Omental fat pad (tissue), 4 donors: ENCODE measurements around the gene DOCK3. TPM values are rescaled to one million over a fixed set of nuclear protein-coding genes. Genes with fewer than 3 reads are reported as not detected.

Experiments
- ATAC-seq: fragments of 150-250 bp; one replicate; pipeline ENCODE4 v1.9.1; 2016; ENCODE audit warnings: mild to moderate bottlenecking, moderate library complexity; ENCODE audit not compliant: low FRiP score
- DNase-seq: peaks from one replicate; pipeline ENCODE4 v3.0.0-alpha.2; 2019; ENCODE audit warnings: low spot score
- total RNA-seq, 4 donors: library from RNA; depleted of rRNA; stranded (reverse); fragments of >200 nt; gene quantifications; one replicate each; pipeline ENCODE4 v1.1.0, GENCODE V29; 2016
- TF ChIP-seq, protein P1 (sequence below), 3 donors: fragments of 450-650 bp; IDR thresholded peaks; one replicate each; pipeline ENCODE4 v1.5.1; 2016 to 2017; ENCODE audit warnings: antibody characterized with exemption in 3 of 3, mild to moderate bottlenecking in 3 of 3, moderate library complexity in 2 of 3

The DOCK3 gene
- total RNA-seq, 4 donors from 2014 or later = 0.16 to 2.5 (median 1.4) TPM

DNA sequence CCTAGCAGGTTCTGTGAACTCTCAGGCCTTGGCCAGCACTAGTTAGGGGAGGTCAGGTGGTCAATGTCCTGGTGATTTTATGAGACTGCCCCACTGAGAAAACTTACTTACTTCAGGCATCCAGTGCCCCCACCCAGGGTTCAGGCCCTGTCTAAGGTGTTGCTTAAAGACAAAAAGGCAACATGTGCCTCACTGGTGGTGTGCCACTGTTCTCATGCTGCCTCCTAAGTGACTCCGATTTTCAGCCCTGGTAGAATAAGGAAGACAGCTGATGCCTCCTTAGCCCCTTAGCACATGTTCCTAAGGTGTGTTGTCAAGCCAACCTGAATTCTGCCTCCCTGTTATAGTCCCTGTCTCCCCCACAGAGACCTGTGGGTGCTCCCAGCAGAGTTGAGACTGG lies 721.7 kb downstream of the DOCK3 start:
- DNase-seq (no peak), ATAC-seq (no peak)
- TF ChIP-seq, protein P1, sequence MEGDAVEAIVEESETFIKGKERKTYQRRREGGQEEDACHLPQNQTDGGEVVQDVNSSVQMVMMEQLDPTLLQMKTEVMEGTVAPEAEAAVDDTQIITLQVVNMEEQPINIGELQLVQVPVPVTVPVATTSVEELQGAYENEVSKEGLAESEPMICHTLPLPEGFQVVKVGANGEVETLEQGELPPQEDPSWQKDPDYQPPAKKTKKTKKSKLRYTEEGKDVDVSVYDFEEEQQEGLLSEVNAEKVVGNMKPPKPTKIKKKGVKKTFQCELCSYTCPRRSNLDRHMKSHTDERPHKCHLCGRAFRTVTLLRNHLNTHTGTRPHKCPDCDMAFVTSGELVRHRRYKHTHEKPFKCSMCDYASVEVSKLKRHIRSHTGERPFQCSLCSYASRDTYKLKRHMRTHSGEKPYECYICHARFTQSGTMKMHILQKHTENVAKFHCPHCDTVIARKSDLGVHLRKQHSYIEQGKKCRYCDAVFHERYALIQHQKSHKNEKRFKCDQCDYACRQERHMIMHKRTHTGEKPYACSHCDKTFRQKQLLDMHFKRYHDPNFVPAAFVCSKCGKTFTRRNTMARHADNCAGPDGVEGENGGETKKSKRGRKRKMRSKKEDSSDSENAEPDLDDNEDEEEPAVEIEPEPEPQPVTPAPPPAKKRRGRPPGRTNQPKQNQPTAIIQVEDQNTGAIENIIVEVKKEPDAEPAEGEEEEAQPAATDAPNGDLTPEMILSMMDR (IDR thresholded peaks at IDR 0.05) = no peak

DNA sequence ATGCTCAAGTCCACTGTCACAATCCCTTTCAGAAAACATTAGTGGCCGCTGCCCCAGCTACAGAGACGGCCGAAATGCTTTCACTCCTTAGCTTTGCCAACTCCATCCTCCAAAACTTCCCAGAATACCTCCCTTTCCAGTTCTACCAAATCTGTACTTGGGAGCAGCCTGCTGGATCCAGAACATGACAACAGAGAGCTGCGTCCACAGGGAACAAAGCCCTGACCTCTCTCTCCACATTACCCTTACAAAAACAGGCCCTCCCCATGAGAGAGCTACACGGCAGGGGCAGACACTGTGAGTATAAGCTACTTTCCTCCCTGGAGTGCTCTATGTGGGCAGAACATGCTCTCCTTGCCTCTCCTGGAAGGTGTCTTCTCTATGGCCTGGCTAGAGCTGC lies 722.7 kb downstream of the DOCK3 start:
- TF ChIP-seq, protein P1 (IDR thresholded peaks at IDR 0.05) = no peak
- ATAC-seq (no peak), DNase-seq (no peak)

DNA sequence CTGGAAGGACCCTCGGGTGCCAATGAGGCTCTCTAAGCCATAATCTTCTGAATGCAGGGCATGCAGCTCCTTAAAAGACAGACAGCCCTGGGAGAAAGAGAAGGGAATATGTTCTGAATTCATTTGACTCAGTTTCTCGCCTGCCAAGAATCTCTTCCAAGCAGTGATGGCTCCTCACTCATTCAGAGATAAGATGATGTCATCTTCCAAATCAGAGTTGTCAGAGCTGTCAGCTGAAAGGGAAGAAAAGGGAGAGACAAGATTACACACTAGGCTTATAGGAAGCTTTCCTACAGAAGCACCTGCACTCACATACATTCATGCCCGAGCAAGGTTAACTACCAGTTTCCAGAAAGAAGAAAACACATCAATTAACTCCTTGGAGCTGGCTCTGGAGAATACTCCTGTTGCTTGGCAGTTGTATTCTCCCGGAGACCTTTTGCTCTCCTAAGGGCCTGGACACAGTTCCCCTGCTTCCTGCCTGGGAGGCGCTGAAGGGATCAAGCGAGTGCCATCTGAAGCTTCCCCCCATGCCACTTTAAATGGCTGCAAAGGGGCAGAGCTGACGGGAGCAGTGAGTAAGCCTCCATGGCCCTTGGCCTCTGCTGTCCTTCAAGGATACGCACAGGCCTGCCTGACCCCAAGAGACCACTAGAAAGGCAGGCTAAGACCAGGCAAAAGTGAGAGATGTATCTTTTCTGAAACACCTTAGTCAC lies 724.0 kb downstream of the DOCK3 start:
- DNase-seq (no peak), ATAC-seq (no peak)
- TF ChIP-seq, protein P1 (IDR thresholded peaks at IDR 0.05) = no peak

DNA sequence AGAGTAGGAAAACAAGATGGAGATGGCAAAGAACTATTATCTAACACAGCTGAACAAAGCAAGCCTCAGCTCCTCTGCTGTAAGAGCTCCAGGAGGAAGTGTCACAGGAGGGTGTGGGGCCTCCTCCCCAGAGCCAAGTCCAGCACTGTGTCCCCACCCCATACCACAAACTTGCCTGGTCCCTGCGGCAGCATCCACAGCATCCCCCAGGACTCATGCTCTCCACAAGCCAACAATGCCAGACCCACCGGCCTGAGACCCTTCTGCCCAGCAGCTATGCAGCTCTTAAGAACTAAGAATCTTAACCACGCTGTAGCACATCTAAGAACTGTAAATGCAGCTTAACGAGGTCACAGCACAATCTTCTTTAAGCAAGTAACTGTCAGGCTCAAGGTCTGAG lies 725.4 kb downstream of the DOCK3 start:
- DNase-seq = no peak
- ATAC-seq = no peak
- TF ChIP-seq, protein P1 (IDR thresholded peaks at IDR 0.05) = no peak

DNA sequence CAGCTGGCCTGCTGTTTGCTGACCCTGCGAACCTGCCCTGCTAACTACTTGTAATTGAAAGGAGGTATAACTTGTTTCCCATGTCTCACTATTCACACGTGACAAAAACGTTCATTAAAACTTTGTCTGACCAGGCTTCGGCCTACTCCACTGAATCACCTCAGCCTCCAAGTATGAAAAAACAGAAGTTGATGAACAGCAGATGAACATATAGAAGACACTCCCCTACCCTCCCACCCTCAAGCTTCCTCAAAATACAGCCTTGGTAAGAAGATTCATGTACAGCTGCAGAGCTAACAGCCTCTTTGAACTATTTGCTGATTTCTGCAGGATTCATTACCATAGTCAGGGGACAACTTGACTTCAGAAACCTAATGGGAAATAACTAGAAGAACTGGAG lies 727.0 kb downstream of the DOCK3 start:
- no peak for ATAC-seq
- TF ChIP-seq, protein P1 (IDR thresholded peaks at IDR 0.05) = no peak
- no peak for DNase-seq

DNA sequence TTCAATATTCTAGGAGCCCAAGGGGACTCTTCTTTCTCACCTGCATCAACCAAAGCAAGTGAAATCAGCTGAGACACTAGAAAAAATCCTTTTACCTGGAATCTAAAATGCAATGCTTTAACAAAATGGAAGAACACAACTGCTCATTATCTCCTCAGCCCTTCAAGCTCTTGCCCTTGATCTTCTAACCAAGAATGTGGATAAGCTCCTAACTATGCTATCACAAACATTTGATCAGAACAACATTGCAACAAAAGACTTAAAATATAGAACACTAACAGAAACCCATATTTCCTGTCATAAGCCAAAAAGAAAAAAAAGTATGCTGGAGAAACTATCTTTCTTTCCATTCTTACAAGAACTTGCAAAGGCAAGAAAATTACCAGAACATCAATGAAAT lies 728.9 kb downstream of the DOCK3 start:
- DNase-seq = no peak
- TF ChIP-seq, protein P1 (IDR thresholded peaks at IDR 0.05) = no peak
- ATAC-seq = no peak

DNA sequence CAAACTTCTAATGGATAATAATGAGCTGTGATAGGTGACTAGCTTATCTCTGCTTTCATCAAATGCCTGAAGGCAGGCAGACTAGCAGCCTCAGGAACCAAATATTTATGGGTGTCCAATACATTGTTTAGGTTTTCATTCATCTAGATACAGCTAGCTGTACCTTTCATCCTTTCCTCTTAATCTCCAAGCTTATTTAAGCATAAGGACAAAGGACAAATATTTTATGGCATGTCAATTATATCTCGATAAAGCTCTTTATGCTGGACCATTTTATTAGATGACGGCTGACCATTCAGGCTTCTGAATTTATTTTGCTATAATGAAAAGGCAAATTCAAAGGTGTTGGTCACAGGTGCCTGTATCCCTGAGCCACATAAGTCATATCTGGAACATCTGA lies 733.3 kb downstream of the DOCK3 start:
- TF ChIP-seq, protein P1 (IDR thresholded peaks at IDR 0.05) = no peak
- no peak for ATAC-seq
- no peak for DNase-seq
